ENCODE results near the gene GPR27. TPM values are rescaled to one million over a fixed set of nuclear protein-coding genes. Genes with fewer than 3 reads are reported as not detected.

Gene GPR27
- total RNA-seq, 1 donor from 2014 or later, result 18.3 TPM

GRCh38 chr3:71779674-71780377 lies 26.2 kb downstream of the GPR27 start:
- Mint-ChIP-seq H3K9me3 (no peaks in the 10 kb centered on the region), H3K36me3 (no peaks in the 10 kb centered on the region), H3K4me1 (peaks cover 20% of the 10 kb centered on the region), H3K27me3 (ENCODE audit: insufficient read depth, low read depth) (peaks cover 18% of the 10 kb centered on the region), H3K27ac (no peak overlapping the region), H3K4me3 (no peak overlapping the region)
- Histone ChIP-seq H3F3A (ENCODE audit: low read depth) (peaks cover 11% of the 10 kb centered on the region), H3K27ac (no peak overlapping the region), H4K20me1 (ENCODE audit: low read depth) (no peaks in the 10 kb centered on the region), H2AFZ (replicated peaks) (no peak overlapping the region), H3K36me3 (no peaks in the 10 kb centered on the region), H3K4me2 (no peak overlapping the region), H3K79me2 (ENCODE audit: low read depth) (no peaks in the 10 kb centered on the region), H3K4me1 (peaks cover 26% of the 10 kb centered on the region), H3K27me3 (peaks cover 38% of the 10 kb centered on the region), H3K4me3 (no peak overlapping the region), H3K9me3 (ENCODE audit: low read depth) (no peaks in the 10 kb centered on the region), H3K9ac (no peak overlapping the region)
- TF ChIP-seq CTCF (IDR thresholded peaks at IDR 0.05), result no peak
- no peak for TF ChIP-seq EZH2 (IDR thresholded peaks at IDR 0.05)
- no peak for TF ChIP-seq EZH2phosphoT487 (IDR thresholded peaks at IDR 0.05)
- no peak for DNase-seq (ENCODE audit: low spot score)

GRCh38 chr3:71780430-71780829 lies 26.8 kb downstream of the GPR27 start:
- peaks cover 45% of the 10 kb centered on the region for H3K27me3 ChIP-seq
- DNase-seq (ENCODE audit: low spot score), result no peak
- H2AFZ ChIP-seq (replicated peaks), result no peak overlapping the region
- H3K4me3 Mint-ChIP-seq, result no peak overlapping the region
- H3K27ac Mint-ChIP-seq, result no peak overlapping the region
- H3K4me2 ChIP-seq, result no peak overlapping the region
- no peaks in the 10 kb centered on the region for H3K36me3 ChIP-seq
- TF ChIP-seq EZH2phosphoT487 (IDR thresholded peaks at IDR 0.05), result no peak
- no peak overlapping the region for H3K9ac ChIP-seq
- H3K79me2 ChIP-seq (ENCODE audit: low read depth), result no peaks in the 10 kb centered on the region
- peaks cover 22% of the 10 kb centered on the region for H3K4me1 Mint-ChIP-seq
- no peak overlapping the region for H3K27ac ChIP-seq
- no peaks in the 10 kb centered on the region for H4K20me1 ChIP-seq (ENCODE audit: low read depth)
- peaks cover 13% of the 10 kb centered on the region for H3F3A ChIP-seq (ENCODE audit: low read depth)
- peaks cover 26% of the 10 kb centered on the region for H3K4me1 ChIP-seq
- no peaks in the 10 kb centered on the region for H3K9me3 Mint-ChIP-seq
- no peaks in the 10 kb centered on the region for H3K9me3 ChIP-seq (ENCODE audit: low read depth)
- no peaks in the 10 kb centered on the region for H3K36me3 Mint-ChIP-seq
- H3K27me3 Mint-ChIP-seq (ENCODE audit: insufficient read depth, low read depth), result peaks cover 20% of the 10 kb centered on the region
- no peak overlapping the region for H3K4me3 ChIP-seq

- peaks cover 71% of the 10 kb centered on the region for H3K27me3 ChIP-seq
- no peaks in the 10 kb centered on the region for H4K20me1 ChIP-seq (ENCODE audit: low read depth)
- H3K4me2 ChIP-seq, result peak overlapping the region; percentile 95
- H2AFZ ChIP-seq (replicated peaks), result no peak overlapping the region
- H3K4me3 ChIP-seq, result peak overlapping the region; percentile 63
- no peak overlapping the region for H3K9ac ChIP-seq
- Mint-ChIP-seq H3K36me3 (no peaks in the 10 kb centered on the region), H3K27ac (no peak overlapping the region), H3K4me3 (peak overlapping the region; percentile 31), H3K27me3 (ENCODE audit: insufficient read depth, low read depth) (peaks cover 30% of the 10 kb centered on the region), H3K9me3 (no peaks in the 10 kb centered on the region), H3K4me1 (peaks cover 40% of the 10 kb centered on the region)
- no peak for TF ChIP-seq CTCF (IDR thresholded peaks at IDR 0.05)
- peak; percentile 12 for TF ChIP-seq EZH2phosphoT487 (IDR thresholded peaks at IDR 0.05)
- no peak for TF ChIP-seq EZH2 (IDR thresholded peaks at IDR 0.05)
- no peaks in the 10 kb centered on the region for H3K79me2 ChIP-seq (ENCODE audit: low read depth)
- no peak overlapping the region for H3K27ac ChIP-seq
- no peaks in the 10 kb centered on the region for H3K9me3 ChIP-seq (ENCODE audit: low read depth)
- no peak for DNase-seq (ENCODE audit: low spot score)
- peaks cover 26% of the 10 kb centered on the region for H3K4me1 ChIP-seq
- peaks cover 27% of the 10 kb centered on the region for H3F3A ChIP-seq (ENCODE audit: low read depth)
- H3K36me3 ChIP-seq, result no peaks in the 10 kb centered on the region
Measured at GRCh38 chr3:71783152-71783551, 29.5 kb downstream of the GPR27 start.

GRCh38 chr3:71784201-71784913 lies 30.7 kb downstream of the GPR27 start:
- H3K4me1 ChIP-seq, result peaks cover 26% of the 10 kb centered on the region
- Mint-ChIP-seq H3K27ac (no peak overlapping the region), H3K36me3 (no peaks in the 10 kb centered on the region), H3K4me1 (peaks cover 40% of the 10 kb centered on the region), H3K27me3 (ENCODE audit: insufficient read depth, low read depth) (peaks cover 30% of the 10 kb centered on the region), H3K4me3 (peak overlapping the region; percentile 87), H3K9me3 (no peaks in the 10 kb centered on the region)
- no peaks in the 10 kb centered on the region for H3K9me3 ChIP-seq (ENCODE audit: low read depth)
- peak overlapping the region; percentile 63 for H3K4me3 ChIP-seq
- H2AFZ ChIP-seq (replicated peaks), result peak overlapping the region; percentile 96
- no peaks in the 10 kb centered on the region for H4K20me1 ChIP-seq (ENCODE audit: low read depth)
- H3K27ac ChIP-seq, result no peak overlapping the region
- H3K36me3 ChIP-seq, result no peaks in the 10 kb centered on the region
- TF ChIP-seq CTCF (IDR thresholded peaks at IDR 0.05) (no peak), EZH2phosphoT487 (IDR thresholded peaks at IDR 0.05) (peak; percentile 37), EZH2 (IDR thresholded peaks at IDR 0.05) (peak; percentile 48)
- peaks cover 71% of the 10 kb centered on the region for H3K27me3 ChIP-seq
- no peaks in the 10 kb centered on the region for H3K79me2 ChIP-seq (ENCODE audit: low read depth)
- H3K4me2 ChIP-seq, result peak overlapping the region; percentile 95
- peak; percentile 74 for DNase-seq (ENCODE audit: low spot score)
- H3F3A ChIP-seq (ENCODE audit: low read depth), result peaks cover 27% of the 10 kb centered on the region
- no peak overlapping the region for H3K9ac ChIP-seq
